ENCODE data around the gene TTLL9. TPM values are rescaled to one million over a fixed set of nuclear protein-coding genes. Genes with fewer than 3 reads are reported as not detected.
"Not testable (repeated sequence)": the region's sequence is repeated elsewhere in the genome, so short reads cannot be mapped to it uniquely, and the experiment has no call there.

Gene TTLL9
- total and polyA plus RNA-seq, 7 donors, result 0.15 to 1.1 TPM; not detected in 5

DNA sequence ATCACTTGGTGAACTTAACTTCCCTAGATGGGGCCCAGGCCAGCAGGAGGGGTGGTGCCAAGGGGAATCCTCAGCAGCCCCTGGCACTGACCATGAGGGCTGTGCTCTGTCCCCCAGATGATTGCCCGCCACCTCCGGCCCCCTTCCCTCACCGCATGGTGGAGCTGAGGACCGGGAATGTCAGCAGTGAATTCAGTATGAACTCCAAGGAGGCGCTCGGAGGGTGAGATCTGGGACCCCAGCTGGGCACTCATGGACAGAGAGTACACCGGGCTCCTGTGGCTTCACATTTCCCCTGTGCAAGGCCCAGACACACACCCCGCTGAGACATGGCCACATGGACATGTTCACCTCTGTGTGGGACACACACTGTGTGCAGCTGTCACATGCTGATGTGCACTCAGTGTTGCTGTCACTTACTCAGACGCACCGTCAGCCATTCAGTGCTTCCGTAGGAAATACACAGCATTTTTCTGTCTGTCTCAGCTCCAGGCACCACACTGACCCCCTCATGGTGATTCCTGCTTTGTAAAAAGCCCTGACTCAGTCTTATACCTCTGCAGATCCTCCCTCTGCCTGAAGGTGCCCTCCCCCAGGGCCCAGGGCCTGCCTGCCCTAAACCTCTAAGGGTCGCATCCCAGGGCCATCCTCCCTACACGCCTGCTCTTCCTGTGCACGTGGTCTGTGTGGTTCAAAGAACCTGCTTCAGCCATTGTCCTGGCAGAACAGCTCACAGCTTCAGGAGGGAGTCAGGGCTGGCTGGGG lies 46.9 kb upstream of the TTLL9 start:
- intact Hi-C loops (cut with DNase I), result loop anchor here (1.0 to 5.0 kb wide), 3 partner anchors 23 to 269 kb away; partner anchors contain the start of gene PDRG1
- Histone ChIP-seq H3K4me3 (no peak overlapping the region), H3K4me1 (peaks cover 0 to 13% (median 9%) of the 10 kb centered on the region in 4 donors), H3K27ac (no peak overlapping the region), H3K27me3 (no peaks in the 10 kb centered on the region), H3K36me3 (no peaks in the 10 kb centered on the region), H3K9me3 (no peaks in the 10 kb centered on the region)
- WGBS, 2 donors, result 76 to 78% methylated on average over 14 of the region's 14 CpGs
- no peak for DNase-seq
- no peak for TF ChIP-seq POLR2A (IDR thresholded peaks at IDR 0.05)
- no peak for TF ChIP-seq POLR2AphosphoS5 (IDR thresholded peaks at IDR 0.05)

DNA sequence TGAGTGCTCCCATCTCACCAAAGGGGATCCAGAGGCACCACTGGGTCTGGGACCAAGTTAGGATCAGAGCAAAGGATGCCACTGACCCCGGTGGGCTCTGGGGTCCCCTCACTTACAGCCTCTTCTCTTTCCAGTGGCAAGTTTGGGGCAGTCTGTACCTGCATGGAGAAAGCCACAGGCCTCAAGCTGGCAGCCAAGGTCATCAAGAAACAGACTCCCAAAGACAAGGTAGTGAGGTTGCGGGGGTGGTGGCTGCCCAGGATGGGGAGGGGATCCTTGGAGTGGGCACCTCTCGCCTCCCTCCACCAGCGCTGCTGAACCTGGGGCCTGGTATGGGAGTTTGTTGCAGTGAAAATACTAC lies 46.3 kb upstream of the TTLL9 start:
- no peak overlapping the region for H3K4me3 ChIP-seq
- intact Hi-C loops (cut with DNase I), result loop anchor here (5.0 kb wide), 1 partner anchor 268 kb away; no protein-coding TSS in a partner anchor
- no peak for DNase-seq
- H3K27me3 ChIP-seq, result no peaks in the 10 kb centered on the region
- no peaks in the 10 kb centered on the region for H3K9me3 ChIP-seq
- 84 to 93% methylated on average over 4 of the region's 4 CpGs for WGBS, 2 donors
- no peak overlapping the region for H3K27ac ChIP-seq
- no peaks in the 10 kb centered on the region for H3K36me3 ChIP-seq
- TF ChIP-seq EP300 (IDR thresholded peaks at IDR 0.05), result no peak
- no peak for TF ChIP-seq POLR2AphosphoS5 (IDR thresholded peaks at IDR 0.05)
- TF ChIP-seq, protein P1, sequence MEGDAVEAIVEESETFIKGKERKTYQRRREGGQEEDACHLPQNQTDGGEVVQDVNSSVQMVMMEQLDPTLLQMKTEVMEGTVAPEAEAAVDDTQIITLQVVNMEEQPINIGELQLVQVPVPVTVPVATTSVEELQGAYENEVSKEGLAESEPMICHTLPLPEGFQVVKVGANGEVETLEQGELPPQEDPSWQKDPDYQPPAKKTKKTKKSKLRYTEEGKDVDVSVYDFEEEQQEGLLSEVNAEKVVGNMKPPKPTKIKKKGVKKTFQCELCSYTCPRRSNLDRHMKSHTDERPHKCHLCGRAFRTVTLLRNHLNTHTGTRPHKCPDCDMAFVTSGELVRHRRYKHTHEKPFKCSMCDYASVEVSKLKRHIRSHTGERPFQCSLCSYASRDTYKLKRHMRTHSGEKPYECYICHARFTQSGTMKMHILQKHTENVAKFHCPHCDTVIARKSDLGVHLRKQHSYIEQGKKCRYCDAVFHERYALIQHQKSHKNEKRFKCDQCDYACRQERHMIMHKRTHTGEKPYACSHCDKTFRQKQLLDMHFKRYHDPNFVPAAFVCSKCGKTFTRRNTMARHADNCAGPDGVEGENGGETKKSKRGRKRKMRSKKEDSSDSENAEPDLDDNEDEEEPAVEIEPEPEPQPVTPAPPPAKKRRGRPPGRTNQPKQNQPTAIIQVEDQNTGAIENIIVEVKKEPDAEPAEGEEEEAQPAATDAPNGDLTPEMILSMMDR (IDR thresholded peaks at IDR 0.05), result no peak
- TF ChIP-seq POLR2A (IDR thresholded peaks at IDR 0.05), result no peak
- peaks cover 0 to 13% (median 9%) of the 10 kb centered on the region in 4 donors for H3K4me1 ChIP-seq

DNA sequence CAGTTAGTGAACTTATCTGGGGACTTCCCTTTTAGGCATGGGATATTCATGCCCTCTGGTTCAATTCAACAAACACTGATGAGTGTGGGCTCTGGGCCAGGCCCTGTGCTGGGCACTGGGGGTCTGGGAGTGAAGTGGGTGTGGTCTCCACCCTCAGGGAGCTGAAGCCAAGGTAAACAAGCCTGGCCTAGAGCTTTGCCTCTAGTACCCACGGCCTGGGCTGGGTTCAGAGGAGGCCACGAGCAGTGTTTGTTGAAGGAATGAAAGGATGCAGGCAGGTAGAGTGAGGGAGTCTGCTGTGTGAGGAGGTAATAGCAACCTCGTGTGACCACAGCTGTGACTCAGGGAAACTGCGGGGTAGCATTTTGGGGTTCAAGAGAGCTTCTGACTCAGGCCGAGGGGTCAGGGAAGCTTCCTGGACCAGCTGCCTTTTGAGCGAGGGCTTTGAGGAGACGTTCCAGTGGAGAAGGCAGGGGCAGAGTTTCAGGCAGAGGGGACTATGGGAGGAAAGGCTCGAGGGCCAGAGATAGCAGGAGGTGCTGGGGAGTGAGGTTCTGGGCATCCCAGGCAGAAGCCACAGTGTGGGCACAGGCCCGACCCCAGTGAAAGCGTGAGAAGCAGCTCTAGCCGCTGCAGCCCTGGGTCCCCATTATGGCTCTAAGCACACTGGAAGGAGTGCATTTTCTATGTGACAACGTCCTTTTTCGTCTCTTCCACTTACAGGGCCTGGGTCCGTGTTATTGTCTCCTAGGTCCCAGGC lies 45.7 kb upstream of the TTLL9 start:
- no peak overlapping the region for H3K4me3 ChIP-seq
- H3K27ac ChIP-seq, result no peak overlapping the region
- no peak for DNase-seq
- no peaks in the 10 kb centered on the region for H3K36me3 ChIP-seq
- 67 to 79% methylated on average over 14 of the region's 14 CpGs for WGBS, 2 donors
- no peaks in the 10 kb centered on the region for H3K9me3 ChIP-seq
- peaks cover 0 to 13% (median 9%) of the 10 kb centered on the region in 4 donors for H3K4me1 ChIP-seq
- H3K27me3 ChIP-seq, result no peaks in the 10 kb centered on the region
- intact Hi-C loops (cut with DNase I), result loop anchor here (5.0 kb wide), 1 partner anchor 268 kb away; no protein-coding TSS in a partner anchor
- TF ChIP-seq EP300 (IDR thresholded peaks at IDR 0.05) (no peak), POLR2AphosphoS5 (IDR thresholded peaks at IDR 0.05) (no peak), POLR2A (IDR thresholded peaks at IDR 0.05) (no peak)
- TF ChIP-seq, protein P1 (IDR thresholded peaks at IDR 0.05), result no peak

DNA sequence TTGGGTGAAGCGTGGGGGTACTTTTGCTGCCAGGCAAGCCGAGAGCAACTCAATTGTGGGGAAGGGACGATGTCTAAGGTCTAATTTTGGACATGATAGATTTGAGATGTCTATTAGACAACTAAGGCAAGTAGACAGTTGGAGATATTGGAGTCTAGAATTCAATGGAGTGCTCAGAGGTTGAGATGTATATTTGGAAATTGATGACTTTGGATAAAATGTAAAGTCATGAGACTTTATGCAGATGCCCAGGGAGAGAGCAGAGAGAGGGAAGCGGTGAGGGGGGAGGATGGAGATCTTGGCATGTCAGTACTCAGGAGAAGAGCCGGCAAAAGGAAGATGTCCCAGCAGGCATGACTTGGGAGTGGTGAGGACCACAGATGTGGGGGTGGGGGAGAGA lies 44.4 kb upstream of the TTLL9 start:
- no peaks in the 10 kb centered on the region for H3K9me3 ChIP-seq
- no peaks in the 10 kb centered on the region for H3K36me3 ChIP-seq
- no peak overlapping the region for H3K27ac ChIP-seq
- H3K4me3 ChIP-seq, result no peak overlapping the region
- intact Hi-C loops (cut with DNase I), result no loop called here
- WGBS, 2 donors, result 90 to 91% methylated on average over 5 of the region's 5 CpGs
- TF ChIP-seq POLR2AphosphoS5 (IDR thresholded peaks at IDR 0.05) (no peak), EP300 (IDR thresholded peaks at IDR 0.05) (no peak), POLR2A (IDR thresholded peaks at IDR 0.05) (no peak)
- TF ChIP-seq, protein P1 (IDR thresholded peaks at IDR 0.05), result no peak
- H3K4me1 ChIP-seq, result peaks cover 0 to 13% (median 9%) of the 10 kb centered on the region in 4 donors
- no peak for DNase-seq
- H3K27me3 ChIP-seq, result no peaks in the 10 kb centered on the region

DNA sequence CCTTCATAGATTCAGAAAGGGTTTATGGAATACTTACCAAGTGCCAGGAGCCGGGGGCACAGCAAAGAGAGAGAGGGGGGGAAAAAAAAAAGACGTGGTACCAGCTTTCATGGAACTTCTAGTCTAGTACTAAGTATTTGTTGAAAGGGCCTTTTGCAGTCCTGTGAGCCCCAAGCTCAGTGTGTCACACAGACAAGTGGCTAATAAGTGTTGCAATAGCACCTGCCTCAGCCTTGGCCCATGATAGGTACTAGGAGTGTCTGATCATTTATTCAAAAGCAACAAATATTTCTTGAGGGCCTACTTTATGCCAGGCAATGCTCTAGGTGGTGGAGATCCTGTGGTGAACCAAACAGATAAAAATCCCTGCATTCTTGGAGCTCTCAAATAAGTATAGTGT lies 43.4 kb upstream of the TTLL9 start:
- H3K27ac ChIP-seq, result no peak overlapping the region
- no peaks in the 10 kb centered on the region for H3K27me3 ChIP-seq
- peaks cover 0 to 13% (median 9%) of the 10 kb centered on the region in 4 donors for H3K4me1 ChIP-seq
- intact Hi-C loops (cut with DNase I), result no loop called here
- H3K9me3 ChIP-seq, result no peaks in the 10 kb centered on the region
- H3K4me3 ChIP-seq, result no peak overlapping the region
- DNase-seq, result no peak
- TF ChIP-seq, protein P1 (IDR thresholded peaks at IDR 0.05), result no peak
- TF ChIP-seq POLR2A (IDR thresholded peaks at IDR 0.05) (no peak), EP300 (IDR thresholded peaks at IDR 0.05) (no peak), POLR2AphosphoS5 (IDR thresholded peaks at IDR 0.05) (no peak)
- WGBS, 2 donors, result 75 to 78% methylated on average over 2 of the region's 2 CpGs
- no peaks in the 10 kb centered on the region for H3K36me3 ChIP-seq

DNA sequence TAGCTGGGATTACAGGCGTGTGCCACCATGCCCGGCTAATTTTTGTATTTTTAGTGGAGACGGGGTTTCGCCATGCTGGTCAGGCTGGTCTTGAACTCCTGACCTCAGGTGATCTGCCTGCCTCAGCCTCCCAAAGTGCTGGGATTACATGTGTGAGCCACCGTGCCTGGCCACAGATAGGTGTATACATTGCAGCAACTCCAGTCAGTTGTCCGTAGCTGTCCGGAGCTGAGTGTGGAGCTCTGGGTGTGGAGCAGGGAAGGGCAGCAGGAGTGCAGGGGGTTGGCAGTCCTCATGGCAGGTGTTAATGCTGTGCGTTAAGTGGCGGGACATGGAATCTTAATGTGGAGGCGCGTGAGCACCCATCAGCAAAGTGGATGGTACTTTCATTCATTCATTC lies 42.4 kb upstream of the TTLL9 start:
- WGBS, 2 donors, result 91 to 94% methylated on average over 11 of the region's 11 CpGs
- H3K36me3 ChIP-seq; intact Hi-C loops (cut with DNase I); H3K27me3 ChIP-seq; H3K27ac ChIP-seq; DNase-seq; H3K4me1 ChIP-seq; H3K9me3 ChIP-seq; H3K4me3 ChIP-seq: not testable (repeated sequence)
